OCI-LY3 (cell line): ENCODE data around the gene EGR1.

Experiments used
- H2AFZ ChIP-seq: fragments of 200-600, 300-600 bp; shearing (Covaris generic); 2 replicates; pipeline ENCODE4 v1.6.0; 2014; ENCODE audit warnings: antibody characterized with exemption, low read depth, low read length
- H3K27ac ChIP-seq: fragments of 200-600, 300-600 bp; sonication (generic); 2 replicates; pipeline ENCODE4 v1.5.1; 2014; ENCODE audit warnings: mild to moderate bottlenecking, low read length, moderate library complexity, mixed read lengths
- H3K27me3 ChIP-seq: fragments of 200-600, 300-600 bp; sonication (generic); 2 replicates; pipeline ENCODE4 v1.6.1; 2014; ENCODE audit warnings: low read depth, low read length, mixed read lengths
- H3K36me3 ChIP-seq: fragments of 200-600, 300-600 bp; sonication (generic); replicated peaks from 2 replicates; pipeline ENCODE3; 2014; ENCODE audit warnings: low read depth, low read length, mixed read lengths
- H3K4me1 ChIP-seq: fragments of 300-600, 200-600 bp; sonication (generic); 2 replicates; pipeline ENCODE4 v1.6.1; 2014; ENCODE audit warnings: low read length, mixed read lengths
- H3K4me2 ChIP-seq: fragments of 200-600, 300-600 bp; sonication (generic); 2 replicates; pipeline ENCODE4 v1.6.1; 2014; ENCODE audit warnings: low read length, mixed read lengths
- H3K4me3 ChIP-seq: fragments of 300-600, 200-600 bp; sonication (generic); 2 replicates; pipeline ENCODE4 v1.5.1; 2014; ENCODE audit warnings: antibody characterized with exemption, mild to moderate bottlenecking, low read length, moderate library complexity
- H3K79me2 ChIP-seq: fragments of 300-600, 200-600 bp; shearing (Covaris generic); 2 replicates; pipeline ENCODE4 v1.6.1; 2014; ENCODE audit warnings: mild to moderate bottlenecking, low read length, mixed read lengths
- H3K9ac ChIP-seq: fragments of 300-600, 200-600 bp; shearing (Covaris generic); 2 replicates; pipeline ENCODE4 v1.6.0; 2014; ENCODE audit warnings: mild to moderate bottlenecking, low read length, moderate library complexity
- H3K9me3 ChIP-seq: fragments of 200-600, 300-600 bp; shearing (Covaris generic); 2 replicates; pipeline ENCODE4 v1.6.1; 2014; ENCODE audit warnings: low read length, mixed read lengths; ENCODE audit not compliant: insufficient read depth
- H4K20me1 ChIP-seq: fragments of 200-600, 300-600 bp; sonication (generic); 2 replicates; pipeline ENCODE4 v1.6.1; 2016; ENCODE audit warnings: low read length, mixed read lengths; ENCODE audit not compliant: insufficient read depth
- CTCF ChIP-seq: fragments of 200-600, 300-600 bp; sonication (generic); IDR thresholded peaks from 2 replicates; pipeline ENCODE4 v1.5.1; 2014; ENCODE audit warnings: antibody characterized with exemption, low read length, low read depth
- EZH2phosphoT487 ChIP-seq: fragments of 200-600 bp; shearing (Covaris generic); IDR thresholded peaks from 2 replicates; pipeline ENCODE4 v1.6.1; 2018; ENCODE audit warnings: antibody characterized with exemption, mixed run types, low read depth

EGR1 gene

GRCh38 chr5:138468966-138469539, 3.8 kb downstream of the EGR1 start:
- no peak overlapping the region for H3K4me3 ChIP-seq

GRCh38 chr5:138469540-138470321, 4.5 kb downstream of the EGR1 start:
- Histone ChIP-seq H3K79me2 (no peaks in the 10 kb centered on the region), H2AFZ (no peak overlapping the region), H3K4me1 (no peaks in the 10 kb centered on the region), H3K4me3 (no peak overlapping the region), H3K36me3 (no peaks in the 10 kb centered on the region), H3K27me3 (no peaks in the 10 kb centered on the region), H4K20me1 (no peaks in the 10 kb centered on the region), H3K9ac (no peak overlapping the region), H3K9me3 (no peaks in the 10 kb centered on the region), H3K27ac (no peak overlapping the region), H3K4me2 (no peak overlapping the region)
- TF ChIP-seq CTCF (no peak), EZH2phosphoT487 (no peak)

More at GRCh38 chr5:138468966-138469539, 3.8 kb downstream of the EGR1 start:
- H3K79me2 ChIP-seq = no peaks in the 10 kb centered on the region
- H3K4me1 ChIP-seq = no peaks in the 10 kb centered on the region
- H3K9me3 ChIP-seq = no peaks in the 10 kb centered on the region
- H2AFZ ChIP-seq = no peak overlapping the region
- H4K20me1 ChIP-seq = no peaks in the 10 kb centered on the region
- H3K9ac ChIP-seq = no peak overlapping the region
- H3K4me2 ChIP-seq = no peak overlapping the region
- no peak overlapping the region for H3K27ac ChIP-seq
- no peaks in the 10 kb centered on the region for H3K27me3 ChIP-seq
- no peak for TF ChIP-seq CTCF
- no peak for TF ChIP-seq EZH2phosphoT487
- no peaks in the 10 kb centered on the region for H3K36me3 ChIP-seq

- no peak overlapping the region for H3K4me2 ChIP-seq
- no peak for TF ChIP-seq EZH2phosphoT487
- TF ChIP-seq CTCF = no peak
- H2AFZ ChIP-seq = no peak overlapping the region
- no peaks in the 10 kb centered on the region for H3K36me3 ChIP-seq
- no peaks in the 10 kb centered on the region for H3K79me2 ChIP-seq
- H3K27me3 ChIP-seq = no peaks in the 10 kb centered on the region
- no peaks in the 10 kb centered on the region for H4K20me1 ChIP-seq
- no peak overlapping the region for H3K27ac ChIP-seq
- no peak overlapping the region for H3K4me3 ChIP-seq
- no peak overlapping the region for H3K9ac ChIP-seq
- H3K4me1 ChIP-seq = no peaks in the 10 kb centered on the region
- no peaks in the 10 kb centered on the region for H3K9me3 ChIP-seq
Observed at GRCh38 chr5:138470322-138471051, 5.2 kb downstream of the EGR1 start.

- no peaks in the 10 kb centered on the region for H3K9me3 ChIP-seq
- TF ChIP-seq EZH2phosphoT487 (no peak), CTCF (no peak)
Observed at GRCh38 chr5:138471052-138471361, 5.7 kb downstream of the EGR1 start.

More at GRCh38 chr5:138471052-138471361, 5.7 kb downstream of the EGR1 start:
- no peak overlapping the region for H3K27ac ChIP-seq
- no peaks in the 10 kb centered on the region for H4K20me1 ChIP-seq
- no peak overlapping the region for H3K9ac ChIP-seq
- no peak overlapping the region for H3K4me2 ChIP-seq
- no peak overlapping the region for H2AFZ ChIP-seq
- H3K27me3 ChIP-seq = no peaks in the 10 kb centered on the region
- H3K36me3 ChIP-seq = no peaks in the 10 kb centered on the region
- no peak overlapping the region for H3K4me3 ChIP-seq
- H3K4me1 ChIP-seq = no peaks in the 10 kb centered on the region
- no peaks in the 10 kb centered on the region for H3K79me2 ChIP-seq
